ENCODE measurements around the gene BLMH.
A peak's percentile ranks its signal among the peaks of the same experiment; 100 is the strongest.

The BLMH gene

GRCh38 chr17:30238387-30239088, 53.2 kb downstream of the BLMH start:
- H3K9ac ChIP-seq (ENCODE audit: low read depth in 1 of 2, low read length in 2 of 2) = no peak overlapping the region
- H3K27ac ChIP-seq (ENCODE audit: low read depth, low read length) = no peak overlapping the region
- peaks cover 20 to 21% of the 10 kb centered on the region in 2 donors for H3K4me1 ChIP-seq (ENCODE audit: control insufficient read depth in 1 of 2, insufficient read depth in 2 of 2, low read length in 2 of 2)
- H3K9me3 ChIP-seq (ENCODE audit: control insufficient read depth in 1 of 2, low read length in 2 of 2) = no peaks in the 10 kb centered on the region
- H3K27me3 ChIP-seq (ENCODE audit: control insufficient read depth in 1 of 2, insufficient read depth in 2 of 2, low read length in 2 of 2) = peaks cover 38 to 42% of the 10 kb centered on the region in 2 donors
- H3K36me3 ChIP-seq (ENCODE audit: control insufficient read depth in 1 of 2, insufficient read depth in 2 of 2, low read length in 2 of 2) = no peaks in the 10 kb centered on the region
- H3K4me3 ChIP-seq (ENCODE audit: low read depth in 1 of 2, low read length in 2 of 2) = no peak overlapping the region

- Histone ChIP-seq H3K27ac (ENCODE audit: low read depth, low read length) (no peak overlapping the region), H3K27me3 (ENCODE audit: control insufficient read depth in 1 of 2, insufficient read depth in 2 of 2, low read length in 2 of 2) (peaks cover 38 to 42% of the 10 kb centered on the region in 2 donors), H3K36me3 (ENCODE audit: control insufficient read depth in 1 of 2, insufficient read depth in 2 of 2, low read length in 2 of 2) (no peaks in the 10 kb centered on the region), H3K4me3 (ENCODE audit: low read depth in 1 of 2, low read length in 2 of 2) (no peak overlapping the region), H3K4me1 (ENCODE audit: control insufficient read depth in 1 of 2, insufficient read depth in 2 of 2, low read length in 2 of 2) (peaks cover 20 to 21% of the 10 kb centered on the region in 2 donors), H3K9me3 (ENCODE audit: control insufficient read depth in 1 of 2, low read length in 2 of 2) (no peaks in the 10 kb centered on the region), H3K9ac (ENCODE audit: low read depth in 1 of 2, low read length in 2 of 2) (no peak overlapping the region)
Measured at GRCh38 chr17:30238003-30238344, 53.8 kb downstream of the BLMH start.

- Histone ChIP-seq H3K9ac (ENCODE audit: low read depth in 1 of 2, low read length in 2 of 2) (no peak overlapping the region), H3K4me3 (ENCODE audit: low read depth in 1 of 2, low read length in 2 of 2) (no peak overlapping the region), H3K36me3 (ENCODE audit: control insufficient read depth in 1 of 2, insufficient read depth in 2 of 2, low read length in 2 of 2) (no peaks in the 10 kb centered on the region), H3K27ac (ENCODE audit: low read depth, low read length) (no peak overlapping the region), H3K4me1 (ENCODE audit: control insufficient read depth in 1 of 2, insufficient read depth in 2 of 2, low read length in 2 of 2) (peaks cover 20 to 21% of the 10 kb centered on the region in 2 donors), H3K27me3 (ENCODE audit: control insufficient read depth in 1 of 2, insufficient read depth in 2 of 2, low read length in 2 of 2) (peaks cover 42 to 43% of the 10 kb centered on the region in 2 donors), H3K9me3 (ENCODE audit: control insufficient read depth in 1 of 2, low read length in 2 of 2) (no peaks in the 10 kb centered on the region)
Measured at GRCh38 chr17:30237296-30238002, 54.3 kb downstream of the BLMH start.

GRCh38 chr17:30236766-30237165, 55.0 kb downstream of the BLMH start:
- no peak overlapping the region for H3K9ac ChIP-seq (ENCODE audit: low read depth in 1 of 2, low read length in 2 of 2)
- no peaks in the 10 kb centered on the region for H3K9me3 ChIP-seq (ENCODE audit: control insufficient read depth in 1 of 2, low read length in 2 of 2)
- H3K4me3 ChIP-seq (ENCODE audit: low read depth in 1 of 2, low read length in 2 of 2) = peak overlapping the region; percentile 30 to 43
- H3K27me3 ChIP-seq (ENCODE audit: control insufficient read depth in 1 of 2, insufficient read depth in 2 of 2, low read length in 2 of 2) = peaks cover 45 to 47% of the 10 kb centered on the region in 2 donors
- peaks cover 20 to 21% of the 10 kb centered on the region in 2 donors for H3K4me1 ChIP-seq (ENCODE audit: control insufficient read depth in 1 of 2, insufficient read depth in 2 of 2, low read length in 2 of 2)
- no peak overlapping the region for H3K27ac ChIP-seq (ENCODE audit: low read depth, low read length)
- H3K36me3 ChIP-seq (ENCODE audit: control insufficient read depth in 1 of 2, insufficient read depth in 2 of 2, low read length in 2 of 2) = no peaks in the 10 kb centered on the region

DNA sequence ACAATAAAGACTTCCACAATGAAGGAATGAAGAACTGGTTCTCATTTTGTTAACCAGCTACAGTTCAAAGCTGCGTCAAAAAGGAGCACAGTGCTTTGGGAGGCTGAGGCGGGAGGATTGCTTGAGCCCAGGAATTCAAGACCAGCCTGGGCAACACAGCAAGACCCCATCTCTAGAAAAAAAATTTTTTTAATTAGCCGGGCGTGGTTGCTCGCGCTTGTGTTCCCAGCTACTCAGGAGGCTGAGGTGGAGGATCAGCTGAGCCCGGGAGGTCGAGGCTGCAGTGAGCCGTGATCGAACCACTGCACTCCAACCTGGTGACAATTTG, 55.5 kb downstream of the BLMH start:
- Histone ChIP-seq H3K27me3 (ENCODE audit: control insufficient read depth in 1 of 2, insufficient read depth in 2 of 2, low read length in 2 of 2) (peaks cover 45 to 47% of the 10 kb centered on the region in 2 donors), H3K9ac (ENCODE audit: low read depth in 1 of 2, low read length in 2 of 2) (no peak overlapping the region), H3K4me1 (ENCODE audit: control insufficient read depth in 1 of 2, insufficient read depth in 2 of 2, low read length in 2 of 2) (peaks cover 20 to 21% of the 10 kb centered on the region in 2 donors), H3K4me3 (ENCODE audit: low read depth in 1 of 2, low read length in 2 of 2) (peak overlapping the region; percentile 58 to 69), H3K27ac (ENCODE audit: low read depth, low read length) (no peak overlapping the region), H3K36me3 (ENCODE audit: control insufficient read depth in 1 of 2, insufficient read depth in 2 of 2, low read length in 2 of 2) (no peaks in the 10 kb centered on the region), H3K9me3 (ENCODE audit: control insufficient read depth in 1 of 2, low read length in 2 of 2) (no peaks in the 10 kb centered on the region)

DNA sequence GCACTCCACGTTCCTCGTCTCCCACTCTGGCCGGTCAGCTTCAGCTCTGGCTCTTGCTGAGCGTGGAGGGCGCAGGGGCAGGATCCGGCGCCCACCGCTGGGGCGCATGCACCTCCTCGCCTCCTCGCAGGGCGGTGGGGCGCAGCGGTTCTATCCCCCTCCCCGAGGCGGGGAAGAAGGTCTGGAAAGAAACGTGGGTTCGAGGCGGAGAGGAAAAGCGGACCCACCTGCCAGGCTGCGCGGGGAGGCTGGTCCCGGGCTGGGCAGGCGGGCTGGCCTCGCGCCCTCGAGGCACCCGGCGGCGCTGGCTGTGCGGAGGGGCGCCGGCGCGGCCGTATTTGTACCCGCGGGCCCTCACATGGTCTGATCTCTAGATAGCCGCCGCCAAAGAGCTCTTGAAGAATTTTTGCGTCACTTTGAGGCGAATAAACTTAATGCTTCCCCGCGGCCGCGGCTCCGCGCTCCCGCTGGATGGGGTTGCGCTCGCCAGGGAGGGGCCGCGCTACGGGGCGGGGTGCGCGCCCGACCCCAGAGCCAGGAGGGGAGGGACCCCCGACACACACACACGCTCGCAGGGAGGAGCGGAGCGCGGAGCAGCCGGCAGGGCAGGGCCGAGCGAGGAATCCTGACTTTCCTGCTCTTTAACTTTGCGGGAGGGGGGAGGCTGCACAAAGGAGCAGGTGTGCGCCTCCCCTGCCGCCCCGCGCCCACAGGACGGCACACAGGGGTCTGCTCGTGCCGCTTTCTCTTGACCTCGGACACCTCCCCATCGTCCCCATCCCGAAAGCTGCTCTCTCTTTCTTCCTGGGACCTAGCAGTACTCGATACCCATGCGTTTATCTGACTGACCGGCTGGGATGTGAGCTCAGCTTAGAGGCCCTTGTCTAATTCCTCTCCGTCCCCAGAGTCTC, 56.1 kb downstream of the BLMH start, which contains the start of gene SLC6A4:
Gene SLC6A4 (minus strand): TSS at position 312 of the 911 bp plus-strand sequence. CDS start 13,739 bp downstream, outside the sequence.
- Histone ChIP-seq H3K4me3 (ENCODE audit: low read depth in 1 of 2, low read length in 2 of 2) (peak within 1 kb of the TSS; percentile 58 to 69), H3K9ac (ENCODE audit: low read depth in 1 of 2, low read length in 2 of 2) (no peak within 1 kb of the TSS), H3K27ac (ENCODE audit: low read depth, low read length) (no peak within 1 kb of the TSS), H3K4me1 (ENCODE audit: control insufficient read depth in 1 of 2, insufficient read depth in 2 of 2, low read length in 2 of 2) (peaks cover 20 to 21% of the 10 kb centered on the region in 2 donors), H3K36me3 (ENCODE audit: control insufficient read depth in 1 of 2, insufficient read depth in 2 of 2, low read length in 2 of 2) (no peaks in the 10 kb centered on the region), H3K27me3 (ENCODE audit: control insufficient read depth in 1 of 2, insufficient read depth in 2 of 2, low read length in 2 of 2) (peaks cover 47% of the 10 kb centered on the region in 2 donors), H3K9me3 (ENCODE audit: control insufficient read depth in 1 of 2, low read length in 2 of 2) (no peaks in the 10 kb centered on the region)

DNA sequence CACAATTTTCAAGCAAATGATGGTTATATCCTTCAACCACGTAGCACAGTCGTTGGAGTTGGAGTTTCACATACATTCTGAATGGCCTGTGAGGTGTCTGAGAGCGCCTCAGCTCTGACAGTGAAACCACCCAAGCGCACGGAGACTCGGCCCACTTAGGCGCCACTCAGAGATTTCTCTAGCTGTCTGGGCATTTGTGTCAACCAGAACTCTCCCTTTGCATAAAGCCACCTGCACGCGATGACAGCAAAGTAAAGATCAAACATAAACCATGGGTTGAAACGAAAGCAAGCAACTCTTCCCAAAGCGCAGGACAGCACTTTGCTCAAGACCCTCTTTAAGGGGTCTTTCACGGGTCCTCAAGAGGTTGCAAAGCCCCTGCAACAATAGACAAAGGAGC, 56.8 kb downstream of the BLMH start:
- Histone ChIP-seq H3K36me3 (ENCODE audit: control insufficient read depth in 1 of 2, insufficient read depth in 2 of 2, low read length in 2 of 2) (no peaks in the 10 kb centered on the region), H3K27ac (ENCODE audit: low read depth, low read length) (no peak overlapping the region), H3K27me3 (ENCODE audit: control insufficient read depth in 1 of 2, insufficient read depth in 2 of 2, low read length in 2 of 2) (peaks cover 47 to 49% of the 10 kb centered on the region in 2 donors), H3K4me1 (ENCODE audit: control insufficient read depth in 1 of 2, insufficient read depth in 2 of 2, low read length in 2 of 2) (peaks cover 20 to 21% of the 10 kb centered on the region in 2 donors), H3K9me3 (ENCODE audit: control insufficient read depth in 1 of 2, low read length in 2 of 2) (no peaks in the 10 kb centered on the region), H3K4me3 (ENCODE audit: low read depth in 1 of 2, low read length in 2 of 2) (peak overlapping the region; percentile 38 to 69), H3K9ac (ENCODE audit: low read depth in 1 of 2, low read length in 2 of 2) (no peak overlapping the region)

- H3K27ac ChIP-seq (ENCODE audit: low read depth, low read length) = no peak overlapping the region
- peaks cover 20 to 21% of the 10 kb centered on the region in 2 donors for H3K4me1 ChIP-seq (ENCODE audit: control insufficient read depth in 1 of 2, insufficient read depth in 2 of 2, low read length in 2 of 2)
- H3K27me3 ChIP-seq (ENCODE audit: control insufficient read depth in 1 of 2, insufficient read depth in 2 of 2, low read length in 2 of 2) = peaks cover 47 to 49% of the 10 kb centered on the region in 2 donors
- H3K9me3 ChIP-seq (ENCODE audit: control insufficient read depth in 1 of 2, low read length in 2 of 2) = no peaks in the 10 kb centered on the region
- no peak overlapping the region for H3K4me3 ChIP-seq (ENCODE audit: low read depth in 1 of 2, low read length in 2 of 2)
- H3K9ac ChIP-seq (ENCODE audit: low read depth in 1 of 2, low read length in 2 of 2) = no peak overlapping the region
- no peaks in the 10 kb centered on the region for H3K36me3 ChIP-seq (ENCODE audit: control insufficient read depth in 1 of 2, insufficient read depth in 2 of 2, low read length in 2 of 2)
Measured at GRCh38 chr17:30234296-30234695, 57.4 kb downstream of the BLMH start.

DNA sequence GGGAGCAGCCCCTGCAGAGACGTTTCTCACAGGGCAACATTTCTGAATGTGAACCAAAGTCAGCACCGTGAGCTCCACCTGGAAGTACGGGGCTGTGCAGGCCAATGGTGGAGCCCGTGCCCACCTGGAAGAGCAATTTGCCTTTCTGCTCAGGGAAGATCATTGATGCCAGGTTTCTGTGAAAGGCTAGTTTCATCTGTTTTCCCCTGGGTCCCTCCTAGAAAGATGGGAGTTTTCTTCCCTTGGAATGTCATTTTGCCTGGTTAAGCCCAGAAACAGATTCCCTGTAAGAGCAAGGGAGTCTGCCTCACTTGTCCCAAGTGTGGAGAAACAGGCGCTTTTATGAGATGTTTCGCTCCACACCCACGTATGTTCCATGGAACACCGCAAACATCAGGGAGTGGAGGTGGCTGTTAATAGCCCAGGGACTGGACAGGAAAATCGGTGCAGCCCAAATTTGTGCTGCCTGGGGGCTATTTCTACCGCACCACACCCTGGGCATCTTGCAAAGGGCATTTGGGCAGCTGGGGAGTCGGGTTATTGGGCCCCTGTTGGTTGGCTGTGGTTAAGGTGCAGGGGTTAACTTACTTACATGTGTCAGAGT, 58.8 kb downstream of the BLMH start:
- peaks cover 20 to 27% of the 10 kb centered on the region in 2 donors for H3K4me1 ChIP-seq (ENCODE audit: control insufficient read depth in 1 of 2, insufficient read depth in 2 of 2, low read length in 2 of 2)
- no peak overlapping the region for H3K9ac ChIP-seq (ENCODE audit: low read depth in 1 of 2, low read length in 2 of 2)
- peaks cover 37 to 38% of the 10 kb centered on the region in 2 donors for H3K27me3 ChIP-seq (ENCODE audit: control insufficient read depth in 1 of 2, insufficient read depth in 2 of 2, low read length in 2 of 2)
- no peak overlapping the region for H3K27ac ChIP-seq (ENCODE audit: low read depth, low read length)
- H3K9me3 ChIP-seq (ENCODE audit: control insufficient read depth in 1 of 2, low read length in 2 of 2) = no peaks in the 10 kb centered on the region
- no peak overlapping the region for H3K4me3 ChIP-seq (ENCODE audit: low read depth in 1 of 2, low read length in 2 of 2)
- H3K36me3 ChIP-seq (ENCODE audit: control insufficient read depth in 1 of 2, insufficient read depth in 2 of 2, low read length in 2 of 2) = no peaks in the 10 kb centered on the region
